Measurements from ENCODE around the gene GABBR2.

GRCh38 chr9:98687911-98688310, 20.8 kb downstream of the GABBR2 start:
- no peak for TF ChIP-seq CTCF (conservative IDR thresholded peaks at IDR 0.05; ENCODE audit: low read depth in 2 of 2)
- no peak for TF ChIP-seq EZH2 (IDR thresholded peaks at IDR 0.05; ENCODE audit: low read depth, unreplicated experiment)
- no peak for TF ChIP-seq POLR2AphosphoS5 (IDR thresholded peaks at IDR 0.05; ENCODE audit: low read depth)
- TF ChIP-seq REST (IDR thresholded peaks at IDR 0.05; ENCODE audit: unreplicated experiment): no peak
- TF ChIP-seq JUNB (IDR thresholded peaks at IDR 0.05; ENCODE audit: unreplicated experiment): no peak
- no peak for TF ChIP-seq EZH2phosphoT487 (IDR thresholded peaks at IDR 0.05; ENCODE audit: unreplicated experiment)
- no peak for TF ChIP-seq ZNF462 (CRISPR knock-in tag; IDR thresholded peaks at IDR 0.05)
- no peak for TF ChIP-seq CREB1 (CRISPR knock-in tag; IDR thresholded peaks at IDR 0.05; ENCODE audit: low read depth)
- TF ChIP-seq NANOG (IDR thresholded peaks at IDR 0.05; ENCODE audit: borderline replicate concordance): no peak
- no peak for TF ChIP-seq ZNF331 (CRISPR knock-in tag; IDR thresholded peaks at IDR 0.05; ENCODE audit: low read depth)
- TF ChIP-seq STAT1 (IDR thresholded peaks at IDR 0.05; ENCODE audit: unreplicated experiment): no peak
- TF ChIP-seq ETS1 (IDR thresholded peaks at IDR 0.05): no peak
- no peak for TF ChIP-seq ZNF114 (CRISPR knock-in tag; IDR thresholded peaks at IDR 0.05)

All from GM23338 (cell line).